GF-D8 (cell line): Measurements from ENCODE around the gene TXNL4A.

Source experiments
- DNase-seq: peaks from one replicate; lab custom pipeline; 2025; lab: John Stamatoyannopoulos, UW

The TXNL4A gene

GRCh38 chr18:79948719-79949411 is 39.5 kb downstream of the TXNL4A start:
- DNase-seq: no peak

- no peak for DNase-seq
Observed at GRCh38 chr18:79947881-79948610, 40.3 kb downstream of the TXNL4A start.

- no peak for DNase-seq
Observed at GRCh38 chr18:79947054-79947755, 41.2 kb downstream of the TXNL4A start.

GRCh38 chr18:79945118-79946042 is 43.0 kb downstream of the TXNL4A start:
- no peak for DNase-seq

GRCh38 chr18:79944746-79945117 is 43.6 kb downstream of the TXNL4A start:
- no peak for DNase-seq

GRCh38 chr18:79944126-79944731 is 44.1 kb downstream of the TXNL4A start:
- DNase-seq: peak; percentile 45

- DNase-seq: no peak
Observed at GRCh38 chr18:79943608-79944125, 44.7 kb downstream of the TXNL4A start.

- no peak for DNase-seq
Observed at GRCh38 chr18:79942786-79943607, 45.4 kb downstream of the TXNL4A start.

GRCh38 chr18:79942211-79942610 is 46.2 kb downstream of the TXNL4A start:
- no peak for DNase-seq

GRCh38 chr18:79941473-79942119 is 46.8 kb downstream of the TXNL4A start:
- DNase-seq: no peak

- DNase-seq: no peak
Observed at GRCh38 chr18:79940814-79941472, 47.4 kb downstream of the TXNL4A start.

GRCh38 chr18:79940126-79940813 is 48.1 kb downstream of the TXNL4A start:
- DNase-seq: no peak

- no peak for DNase-seq
Observed at GRCh38 chr18:79939096-79939495, 49.3 kb downstream of the TXNL4A start.

- no peak for DNase-seq
Observed at GRCh38 chr18:79938196-79938595, 50.2 kb downstream of the TXNL4A start.

GRCh38 chr18:79937103-79937860 is 51.1 kb downstream of the TXNL4A start:
- DNase-seq: no peak

GRCh38 chr18:79936641-79937040 is 51.7 kb downstream of the TXNL4A start:
- DNase-seq: no peak

GRCh38 chr18:79935925-79936324 is 52.4 kb downstream of the TXNL4A start:
- no peak for DNase-seq

GRCh38 chr18:79935499-79935898 is 52.9 kb downstream of the TXNL4A start:
- DNase-seq: no peak
